BJ (cell line): ENCODE data around the gene DBI. TPM values are rescaled to one million over a fixed set of nuclear protein-coding genes. Genes with fewer than 3 reads are reported as not detected.
A peak's percentile ranks its signal among the peaks of the same experiment; 100 is the strongest.

Experiments
- CTCF ChIA-PET: fragments of 350-600 bp; formaldehyde crosslinking; extraction: SDS; loops from one replicate; lab custom pipeline; 2021; ENCODE audit warnings: antibody characterized with exemption, inconsistent platforms; lab: Yijun Ruan, JAX
- POLR2A ChIA-PET: fragments of 300-600 bp; sonication (Branson Sonifier 250); formaldehyde crosslinking; extraction: SDS; loops from one replicate; lab custom pipeline; 2021; ENCODE audit warnings: antibody characterized with exemption; lab: Charles Lee
- DNase-seq: peaks from one replicate; pipeline ENCODE4 v3.0.0-alpha.2; 2011; ENCODE audit warnings: low read depth
- H3K27me3 ChIP-seq: 2 replicates; pipeline ENCODE4 v1.6.0; 2011; ENCODE audit warnings: low read length; ENCODE audit not compliant: control insufficient read depth, insufficient read depth
- H3K36me3 ChIP-seq: 2 replicates; pipeline ENCODE4 v1.5.1; 2011; ENCODE audit warnings: low read length; ENCODE audit not compliant: control insufficient read depth, insufficient read depth
- H3K4me3 ChIP-seq: 2 replicates; pipeline ENCODE4 v1.5.1; 2011; ENCODE audit warnings: low read depth, mild to moderate bottlenecking, control low read depth, low read length
- polyA plus RNA-seq: library from polyadenylated mRNA; depleted of rRNA; stranded (reverse); fragments of >200 nt; gene quantifications from 2 replicates; pipeline ENCODE4 v1.2.3, GENCODE V29; 2011
- TF ChIP-seq, protein P1 (sequence below): IDR thresholded peaks from 2 replicates; pipeline ENCODE4 v1.5.1; 2011; ENCODE audit warnings: low read depth, mild to moderate bottlenecking, control low read depth, inconsistent platforms, low read length, moderate library complexity; ENCODE audit not compliant: insufficient read depth

The DBI gene
- polyA plus RNA-seq, 1 experiment, result 104 TPM

DNA sequence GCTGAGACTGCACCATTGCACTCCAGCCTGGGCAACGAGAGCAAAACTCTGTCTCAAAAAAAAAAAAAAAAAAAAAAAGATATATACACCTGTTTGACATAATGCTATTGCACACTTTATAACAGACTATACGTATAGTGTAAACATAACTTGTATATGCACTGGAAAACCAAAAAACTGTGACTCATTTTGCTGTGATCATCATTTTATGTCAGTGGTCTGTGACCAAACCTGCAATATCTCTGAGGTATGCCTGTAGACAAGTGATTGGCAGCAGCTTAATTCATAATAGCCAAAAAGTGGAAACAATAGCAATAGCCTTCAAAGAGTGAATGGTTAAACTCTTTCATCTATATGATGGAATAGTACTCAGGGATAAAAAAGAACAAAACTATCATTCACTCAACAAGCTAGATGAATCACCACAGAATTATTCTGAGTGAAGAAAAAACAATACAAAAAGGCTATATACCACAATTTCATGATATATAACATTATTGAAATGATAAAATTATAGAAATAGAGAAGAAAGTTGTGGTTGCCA lies 6.3 kb upstream of the DBI start:
- no peaks in the 10 kb centered on the region for H3K36me3 ChIP-seq
- no peaks in the 10 kb centered on the region for H3K27me3 ChIP-seq
- no peak overlapping the region for H3K4me3 ChIP-seq
- ChIA-PET POLR2A (no interaction called here), CTCF (no interaction called here)
- TF ChIP-seq, protein P1, sequence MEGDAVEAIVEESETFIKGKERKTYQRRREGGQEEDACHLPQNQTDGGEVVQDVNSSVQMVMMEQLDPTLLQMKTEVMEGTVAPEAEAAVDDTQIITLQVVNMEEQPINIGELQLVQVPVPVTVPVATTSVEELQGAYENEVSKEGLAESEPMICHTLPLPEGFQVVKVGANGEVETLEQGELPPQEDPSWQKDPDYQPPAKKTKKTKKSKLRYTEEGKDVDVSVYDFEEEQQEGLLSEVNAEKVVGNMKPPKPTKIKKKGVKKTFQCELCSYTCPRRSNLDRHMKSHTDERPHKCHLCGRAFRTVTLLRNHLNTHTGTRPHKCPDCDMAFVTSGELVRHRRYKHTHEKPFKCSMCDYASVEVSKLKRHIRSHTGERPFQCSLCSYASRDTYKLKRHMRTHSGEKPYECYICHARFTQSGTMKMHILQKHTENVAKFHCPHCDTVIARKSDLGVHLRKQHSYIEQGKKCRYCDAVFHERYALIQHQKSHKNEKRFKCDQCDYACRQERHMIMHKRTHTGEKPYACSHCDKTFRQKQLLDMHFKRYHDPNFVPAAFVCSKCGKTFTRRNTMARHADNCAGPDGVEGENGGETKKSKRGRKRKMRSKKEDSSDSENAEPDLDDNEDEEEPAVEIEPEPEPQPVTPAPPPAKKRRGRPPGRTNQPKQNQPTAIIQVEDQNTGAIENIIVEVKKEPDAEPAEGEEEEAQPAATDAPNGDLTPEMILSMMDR, result no peak
- no peak for DNase-seq

DNA sequence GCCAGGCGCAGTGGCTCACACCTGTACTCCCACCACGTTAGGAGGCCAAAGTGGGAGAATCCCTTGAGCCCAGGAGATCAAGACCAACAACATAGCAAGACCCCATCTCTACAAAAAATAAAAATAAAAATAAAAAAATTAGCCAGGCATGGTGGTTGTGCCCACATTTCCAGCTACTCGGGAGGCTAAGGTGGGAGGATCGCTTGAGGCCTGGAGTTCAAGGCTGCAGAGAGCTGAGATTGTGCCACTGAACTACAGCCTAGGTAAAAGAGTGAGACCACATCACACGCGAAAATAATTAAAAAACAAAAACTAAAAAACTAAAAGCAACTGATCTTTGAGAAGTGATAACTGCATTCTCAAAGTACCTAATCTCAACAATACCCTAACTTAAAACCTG lies 2.0 kb upstream of the DBI start:
- POLR2A ChIA-PET, result no interaction called here
- TF ChIP-seq, protein P1, result no peak
- no peaks in the 10 kb centered on the region for H3K36me3 ChIP-seq
- H3K27me3 ChIP-seq, result no peaks in the 10 kb centered on the region
- no peak overlapping the region for H3K4me3 ChIP-seq
- DNase-seq, result no peak
- CTCF ChIA-PET, result interaction anchor here (0.9 kb wide), 1 partner anchor 21 kb away, joined by 3 read pairs; no protein-coding TSS in a partner anchor

DNA sequence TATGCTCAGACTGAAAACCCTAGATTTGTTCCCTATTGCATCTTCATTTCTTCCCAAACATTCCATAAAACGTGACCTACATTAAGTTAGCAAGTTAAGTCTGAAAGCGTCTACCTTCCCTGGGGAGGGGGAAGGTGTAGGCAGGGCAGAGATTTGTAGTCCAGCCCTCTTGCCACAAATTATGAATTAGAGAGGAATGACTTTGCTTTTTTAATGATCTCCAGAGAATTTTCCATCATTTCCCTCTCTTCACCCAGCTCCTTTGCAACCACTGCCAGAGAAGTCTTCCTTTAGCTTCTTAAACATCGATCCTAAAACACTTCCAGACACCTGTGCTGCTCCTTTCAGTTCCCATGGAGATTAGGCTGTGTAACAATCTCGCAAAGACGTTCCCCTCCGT lies 1.3 kb upstream of the DBI start:
- ChIA-PET POLR2A (no interaction called here), CTCF (interaction anchor here (0.9 kb wide), 1 partner anchor 22 kb away, joined by 3 read pairs; no protein-coding TSS in a partner anchor)
- Histone ChIP-seq H3K36me3 (no peaks in the 10 kb centered on the region; the same call in 1 of the 2 replicates), H3K4me3 (peak overlapping the region; percentile 88), H3K27me3 (no peaks in the 10 kb centered on the region)
- no peak for DNase-seq
- TF ChIP-seq, protein P1, result no peak

DNA sequence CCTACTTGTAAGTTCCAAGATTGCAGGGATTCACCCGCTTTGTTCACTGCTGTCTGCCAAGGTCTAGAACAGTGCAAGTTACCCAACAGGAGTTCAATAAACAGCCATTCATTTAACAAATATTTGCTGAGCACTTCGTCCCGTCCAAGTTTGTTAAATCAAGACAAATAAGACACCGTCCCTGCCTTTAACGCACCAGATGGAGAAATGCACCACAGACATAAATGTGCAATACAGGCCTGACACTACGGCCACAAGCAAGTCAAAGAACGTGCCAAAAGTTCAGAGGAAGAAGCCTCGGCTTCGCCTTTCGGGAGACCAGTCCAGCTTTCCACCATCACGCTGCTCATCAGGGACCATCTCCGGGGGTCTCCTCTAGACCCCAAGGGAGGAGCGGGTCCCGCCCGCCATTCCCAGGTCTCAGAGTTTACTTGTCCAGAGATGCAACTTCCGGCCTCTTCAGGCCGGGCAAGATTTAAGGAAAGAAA lies 572 bp upstream of the DBI start:
- TF ChIP-seq, protein P1, result no peak
- H3K36me3 ChIP-seq, result peaks cover 5% of the 10 kb centered on the region
- DNase-seq, result no peak
- no peaks in the 10 kb centered on the region for H3K27me3 ChIP-seq
- ChIA-PET POLR2A (no interaction called here), CTCF (interaction anchor here (2.0 kb wide), 1 partner anchor 12 kb away, joined by 4 read pairs; no protein-coding TSS in a partner anchor)
- H3K4me3 ChIP-seq, result peak overlapping the region; percentile 88

DNA sequence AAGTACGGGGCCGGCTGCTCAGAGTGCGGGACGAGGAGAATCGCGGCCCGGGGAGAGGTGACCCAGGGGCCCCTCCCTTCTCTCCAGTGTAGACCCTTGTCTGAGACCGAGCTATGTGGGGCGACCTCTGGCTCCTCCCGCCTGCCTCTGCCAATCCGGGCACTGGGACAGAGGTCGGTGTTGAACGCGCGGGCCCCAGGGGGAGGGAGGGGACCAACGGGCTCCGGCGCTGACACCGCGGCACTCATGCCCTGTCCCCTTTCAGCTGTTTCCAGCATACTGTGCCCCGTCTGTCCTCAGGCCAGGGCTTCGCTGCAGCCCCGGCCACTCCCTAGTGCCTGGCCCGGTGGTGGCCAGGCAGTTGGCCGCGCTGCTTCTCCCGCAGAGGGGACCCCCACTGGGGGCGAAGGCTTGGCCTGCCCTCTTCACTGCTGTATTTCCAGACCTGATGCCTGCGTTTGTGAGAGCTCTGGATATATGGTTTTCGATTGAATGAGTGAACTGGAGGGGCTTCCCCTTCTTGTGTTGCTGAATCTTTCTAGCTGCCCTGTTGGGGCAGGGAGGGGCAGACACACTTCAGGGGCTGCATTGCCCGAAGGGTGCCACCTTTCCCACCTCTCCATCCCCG lies 809 bp downstream of the DBI start:
- DNase-seq, result no peak
- Histone ChIP-seq H3K4me3 (peak overlapping the region; percentile 88), H3K36me3 (peaks cover 12% of the 10 kb centered on the region), H3K27me3 (no peaks in the 10 kb centered on the region)
- ChIA-PET CTCF (interaction anchor here (0.5 to 2.0 kb wide), 3 partner anchors 10 to 64 kb away, joined by 3 to 4 read pairs (median 3); partner anchors contain the start of gene TMEM37), POLR2A (no interaction called here)
- TF ChIP-seq, protein P1, result no peak
